ENCODE data around the gene IL3RA.
"Not testable (repeated sequence)": the region's sequence is repeated elsewhere in the genome, so short reads cannot be mapped to it uniquely, and the experiment has no call there.

IL3RA gene

GRCh38 chrX:1336331-1336943 lies at the start of gene IL3RA:
Gene IL3RA, plus strand, starts transcription at chrX:1336785. Its CDS starts 4,981 bp downstream, at chrX:1341766.
- DNase-seq (ENCODE audit: low spot score) = no peak

DNA sequence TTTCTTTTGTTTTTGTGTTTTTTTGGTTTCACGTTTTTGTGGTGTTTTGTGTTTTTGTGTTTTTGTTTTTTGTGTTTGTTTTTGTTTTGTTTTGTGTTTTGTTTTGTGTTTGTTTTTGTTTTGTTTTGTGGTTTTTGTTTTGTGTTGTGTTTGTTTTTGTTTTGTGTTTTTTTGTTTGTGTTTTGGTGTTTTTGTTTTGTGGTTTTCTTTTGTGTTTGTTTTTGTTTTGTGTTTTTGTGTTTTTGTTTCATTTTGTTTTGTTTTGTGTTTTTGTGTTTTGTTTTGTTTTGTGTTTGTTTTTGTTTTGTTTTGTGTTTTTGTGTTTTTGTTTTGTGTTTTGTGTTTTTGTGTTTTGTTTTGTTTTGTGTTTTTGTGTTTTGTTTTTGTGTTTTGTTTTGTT lies 47.0 kb upstream of the IL3RA start:
- DNase-seq (ENCODE audit: low spot score) = no peak

DNA sequence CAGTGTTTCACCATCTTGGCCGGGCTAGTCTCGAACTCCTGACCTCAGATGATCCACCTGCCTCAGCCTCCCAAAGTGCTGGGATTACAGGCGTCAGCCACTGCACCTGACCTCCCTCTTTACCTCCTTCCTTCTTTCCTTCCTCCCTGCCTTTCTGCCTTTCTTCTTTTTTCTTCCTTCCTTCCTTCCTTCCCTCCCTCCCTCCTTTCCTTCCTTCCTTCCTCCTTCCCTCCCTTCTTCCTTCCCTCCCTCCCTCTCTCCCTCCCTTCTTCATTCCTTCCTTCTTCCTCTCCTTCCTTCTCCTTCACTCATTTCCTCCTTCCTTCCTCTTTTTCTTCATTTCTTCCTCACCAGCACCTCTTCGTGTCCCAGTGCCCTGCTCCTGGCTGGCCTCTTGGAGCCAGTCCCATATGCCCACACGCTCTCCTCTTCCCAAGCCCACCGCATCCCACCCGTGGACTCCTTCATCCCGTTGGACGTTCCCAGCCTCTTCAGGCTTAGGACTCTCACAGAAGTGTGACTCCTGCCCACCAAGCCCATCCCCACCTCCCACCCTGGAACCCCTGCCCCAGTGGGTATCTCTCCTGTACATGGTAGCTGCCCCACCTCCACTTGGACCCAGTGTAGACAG lies 45.4 kb upstream of the IL3RA start:
- DNase-seq (ENCODE audit: low spot score) = no peak

GRCh38 chrX:1292575-1293290 lies 43.9 kb upstream of the IL3RA start:
- DNase-seq (ENCODE audit: low spot score) = no peak

GRCh38 chrX:1294301-1295067 lies 42.1 kb upstream of the IL3RA start:
- no peak for DNase-seq (ENCODE audit: low spot score)

- no peak for DNase-seq (ENCODE audit: low spot score)
Observed at GRCh38 chrX:1295550-1295949, 41.0 kb upstream of the IL3RA start.

DNA sequence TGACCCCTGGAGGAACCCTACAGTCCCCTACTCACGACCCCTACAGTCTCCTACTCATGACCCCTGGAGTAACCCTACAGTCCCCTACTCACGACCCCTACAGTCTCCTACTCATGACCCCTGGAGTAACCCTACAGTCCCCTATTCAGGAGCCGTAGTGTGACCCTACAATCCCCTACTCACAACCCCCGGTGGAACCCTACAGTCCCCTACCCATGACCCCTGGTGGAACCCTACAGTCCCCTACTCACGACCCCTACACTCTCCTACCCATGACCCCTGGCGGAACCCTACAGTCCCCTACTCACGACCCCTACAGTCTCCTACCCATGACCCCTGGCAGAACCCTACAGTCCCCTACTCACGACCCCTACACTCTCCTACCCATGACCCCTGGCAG lies 39.0 kb upstream of the IL3RA start:
- DNase-seq (ENCODE audit: low spot score) = not testable (repeated sequence)

DNA sequence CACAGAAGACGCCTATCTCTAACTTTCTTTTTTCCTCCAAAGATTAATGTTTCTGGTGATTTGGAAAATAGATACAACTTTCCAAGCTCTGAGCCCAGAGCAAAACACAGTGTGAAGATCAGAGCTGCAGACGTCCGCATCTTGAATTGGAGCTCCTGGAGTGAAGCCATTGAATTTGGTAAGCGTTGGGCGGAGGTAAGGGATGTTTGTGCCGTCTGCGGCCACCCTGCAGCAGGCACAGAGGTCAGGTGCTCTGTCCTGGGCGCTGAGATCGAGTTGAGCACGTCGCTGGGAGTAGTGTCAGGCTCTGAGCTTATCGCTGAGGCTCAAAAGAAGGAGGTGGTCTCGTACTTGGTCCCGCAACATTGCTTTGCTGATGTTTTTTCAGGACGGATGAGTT lies 36.1 kb upstream of the IL3RA start:
- no peak for DNase-seq (ENCODE audit: low spot score)

DNA sequence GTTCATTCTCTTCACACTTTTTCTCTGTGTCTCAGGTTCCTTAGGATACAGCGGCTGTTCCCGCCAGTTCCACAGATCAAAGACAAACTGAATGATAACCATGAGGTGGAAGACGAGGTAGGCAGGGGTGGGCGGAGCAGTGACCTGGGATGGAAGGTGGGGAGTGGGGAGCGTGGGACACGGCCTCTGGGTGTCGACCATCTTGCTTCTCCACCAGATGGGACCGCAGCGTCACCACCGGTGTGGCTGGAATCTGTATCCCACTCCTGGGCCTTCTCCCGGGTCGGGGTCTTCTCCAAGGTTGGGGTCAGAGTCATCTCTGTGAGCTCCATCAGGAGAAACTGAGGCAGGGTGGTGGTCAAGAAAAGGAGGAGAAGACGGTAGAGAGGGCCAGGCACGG lies 31.2 kb upstream of the IL3RA start:
- no peak for DNase-seq (ENCODE audit: low spot score)

DNA sequence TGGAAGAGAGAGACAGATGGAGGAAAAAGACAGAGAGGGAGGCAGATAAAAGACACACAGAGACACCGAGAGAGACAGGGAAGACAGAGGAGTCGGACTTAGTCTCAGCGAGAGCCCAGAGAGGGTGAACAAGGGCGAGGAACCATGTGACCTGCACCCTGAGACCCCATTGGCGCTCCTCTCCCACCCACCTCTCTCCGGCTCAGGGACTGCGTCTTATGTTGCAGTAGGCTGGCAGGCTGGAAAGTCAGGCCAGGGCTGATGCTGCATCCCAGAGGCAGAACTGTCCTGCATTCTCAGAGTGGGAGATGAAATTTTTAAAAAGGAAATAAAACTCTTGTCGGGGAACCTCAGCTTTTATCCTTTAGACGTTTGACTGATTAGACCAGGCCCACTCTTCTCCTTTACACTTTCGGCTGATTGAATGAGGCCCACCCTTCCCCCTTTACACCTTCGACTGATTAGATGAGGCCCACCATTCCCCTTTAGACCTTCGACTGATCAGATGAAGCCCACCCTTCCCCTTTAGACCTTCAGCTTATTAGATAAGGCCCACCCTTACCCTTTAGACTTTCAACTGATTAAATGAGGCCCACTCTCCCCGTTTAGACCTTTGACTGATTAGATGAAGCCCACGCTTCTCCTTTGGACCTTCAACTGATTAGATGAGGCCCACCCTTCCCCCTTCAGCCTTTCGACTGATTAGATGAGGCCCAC lies 29.5 kb upstream of the IL3RA start:
- no peak for DNase-seq (ENCODE audit: low spot score)

- DNase-seq (ENCODE audit: low spot score) = no peak
Observed at GRCh38 chrX:1307626-1308340, 28.8 kb upstream of the IL3RA start.

GRCh38 chrX:1308476-1308875 lies 28.1 kb upstream of the IL3RA start:
- no peak for DNase-seq (ENCODE audit: low spot score)

GRCh38 chrX:1308917-1309316 lies 27.7 kb upstream of the IL3RA start:
- DNase-seq (ENCODE audit: low spot score) = not testable (repeated sequence)

DNA sequence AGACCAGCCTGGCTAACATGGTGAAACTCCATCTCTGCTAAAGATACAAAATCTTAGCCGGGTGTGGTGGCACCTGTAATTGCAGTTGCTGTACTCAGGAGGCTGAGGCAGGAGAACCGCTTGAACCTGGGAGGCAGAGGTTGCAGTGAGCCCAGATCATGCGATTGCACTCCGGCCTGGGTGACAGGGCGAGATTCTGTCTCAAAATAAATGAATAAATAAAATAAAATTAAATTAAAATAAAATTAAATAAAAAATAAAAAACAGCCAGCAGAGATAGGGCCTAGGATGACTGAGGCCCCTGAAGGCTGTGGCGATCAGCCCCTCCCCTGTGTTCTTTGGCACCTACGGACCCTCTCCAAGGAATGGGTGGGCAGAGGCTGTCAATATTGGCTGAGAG lies 22.8 kb upstream of the IL3RA start:
- no peak for DNase-seq (ENCODE audit: low spot score)

DNA sequence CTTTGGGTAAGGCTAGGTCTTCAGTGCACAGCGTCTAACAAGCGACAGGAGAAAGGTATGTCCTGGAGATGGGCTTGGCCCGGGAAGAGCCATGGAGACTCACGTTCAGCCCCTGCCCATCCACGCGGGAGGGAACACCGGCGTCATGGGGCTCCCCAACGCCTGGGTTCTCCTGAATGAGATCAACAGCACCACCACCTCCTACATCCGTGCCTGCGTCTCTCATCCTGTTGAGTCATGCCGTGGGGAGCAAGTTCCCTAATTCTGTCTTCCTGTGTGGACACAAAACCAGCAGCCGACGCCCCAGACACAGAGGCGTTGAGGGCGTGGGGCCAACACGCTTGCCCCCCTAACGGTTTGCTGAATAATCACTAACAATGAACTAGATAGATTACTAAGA lies 20.1 kb upstream of the IL3RA start:
- DNase-seq (ENCODE audit: low spot score) = no peak

GRCh38 chrX:1321674-1322073 lies 14.9 kb upstream of the IL3RA start:
- no peak for DNase-seq (ENCODE audit: low spot score)

DNA sequence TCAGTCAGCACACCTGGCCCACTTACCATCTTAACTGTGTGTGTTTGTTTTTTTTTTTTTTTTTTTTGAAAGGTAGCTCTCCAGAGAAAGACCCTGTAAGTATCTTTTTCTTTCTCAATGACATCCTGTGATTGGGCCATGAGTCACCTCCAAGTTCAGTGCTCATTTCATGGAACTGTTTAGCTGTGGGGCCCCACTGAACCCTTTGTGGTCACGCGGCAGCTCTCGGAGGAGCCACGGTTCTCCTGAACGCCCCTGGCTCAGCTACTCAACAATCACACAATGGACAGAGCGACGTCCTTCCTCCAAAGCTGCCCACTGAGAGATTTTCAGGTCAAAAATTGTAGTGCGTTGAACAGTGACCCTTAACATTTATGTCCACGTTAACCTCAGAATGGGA lies 14.2 kb upstream of the IL3RA start:
- DNase-seq (ENCODE audit: low spot score) = no peak

GRCh38 chrX:1323315-1323714 lies 13.3 kb upstream of the IL3RA start:
- no peak for DNase-seq (ENCODE audit: low spot score)

DNA sequence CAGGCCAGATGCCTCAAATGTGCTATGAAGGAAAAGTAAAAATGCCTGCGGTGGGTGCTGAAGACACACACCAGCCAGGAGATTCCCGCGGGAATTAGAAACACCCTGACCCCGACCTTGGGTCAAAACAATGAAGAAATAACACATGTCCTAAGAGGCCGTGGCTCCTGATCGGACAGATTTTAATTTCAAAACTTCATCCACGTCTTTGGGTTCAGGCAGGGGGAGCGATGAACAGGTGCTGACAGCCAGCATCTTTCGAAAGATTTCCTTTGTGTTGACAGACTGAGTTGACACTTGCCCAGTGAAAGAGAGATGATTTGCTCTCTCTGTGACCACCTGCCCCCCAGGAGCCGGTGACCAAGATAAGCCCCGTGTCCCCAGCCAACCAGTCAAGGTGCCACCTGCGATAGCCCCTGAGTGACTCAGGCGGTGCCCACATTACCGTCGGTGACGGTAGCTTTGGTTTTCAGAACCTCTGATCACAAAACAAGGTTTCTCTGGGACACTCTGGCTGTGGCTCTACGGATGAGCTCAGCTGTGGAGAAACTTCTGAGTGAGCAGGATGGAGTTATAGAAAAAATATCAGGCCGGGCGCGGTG lies 11.0 kb upstream of the IL3RA start:
- DNase-seq (ENCODE audit: low spot score) = no peak

DNA sequence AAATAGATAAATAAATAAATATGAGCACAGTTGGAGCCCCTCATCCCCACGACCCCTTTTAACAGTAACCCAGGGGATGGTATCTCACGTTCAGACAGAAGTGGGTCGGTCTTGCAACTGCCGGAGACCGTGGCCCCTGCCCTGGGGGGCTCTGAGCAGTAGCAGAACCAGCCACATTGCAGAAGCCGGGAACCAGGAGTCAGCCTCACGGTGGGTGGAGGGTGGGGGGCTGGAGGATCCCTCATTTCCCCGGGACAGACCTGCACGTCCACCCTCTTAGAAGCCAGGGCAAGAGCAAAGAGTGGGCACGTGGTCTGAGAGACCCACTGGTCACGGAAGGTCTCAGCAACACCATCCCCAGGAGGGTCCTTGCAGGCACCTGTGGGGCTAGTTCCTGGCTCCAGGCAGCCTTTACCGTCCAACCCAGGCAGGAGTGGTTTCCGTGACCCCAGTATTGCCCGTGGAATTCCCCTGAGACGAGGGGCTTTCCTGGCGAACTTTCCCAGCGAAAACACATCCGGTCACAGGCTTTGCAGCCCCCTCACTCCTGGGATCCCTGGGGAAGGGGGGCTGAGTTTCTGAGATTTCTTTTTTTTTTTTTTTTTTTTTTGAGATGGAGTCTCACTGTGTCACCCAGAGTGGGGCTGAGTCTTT lies 8.8 kb upstream of the IL3RA start:
- DNase-seq (ENCODE audit: low spot score) = no peak

GRCh38 chrX:1330605-1331004 lies 6.0 kb upstream of the IL3RA start:
- DNase-seq (ENCODE audit: low spot score) = no peak
